CD4-positive, alpha-beta T cell treated with Interleukin-10 for 1 hour (primary cell): ENCODE measurements around the gene CENPM.

Source experiments
- DNase-seq: peaks from one replicate; pipeline ENCODE4 v3.0.0-alpha.2; 2020

CENPM gene, protein sequence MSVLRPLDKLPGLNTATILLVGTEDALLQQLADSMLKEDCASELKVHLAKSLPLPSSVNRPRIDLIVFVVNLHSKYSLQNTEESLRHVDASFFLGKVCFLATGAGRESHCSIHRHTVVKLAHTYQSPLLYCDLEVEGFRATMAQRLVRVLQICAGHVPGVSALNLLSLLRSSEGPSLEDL

DNA sequence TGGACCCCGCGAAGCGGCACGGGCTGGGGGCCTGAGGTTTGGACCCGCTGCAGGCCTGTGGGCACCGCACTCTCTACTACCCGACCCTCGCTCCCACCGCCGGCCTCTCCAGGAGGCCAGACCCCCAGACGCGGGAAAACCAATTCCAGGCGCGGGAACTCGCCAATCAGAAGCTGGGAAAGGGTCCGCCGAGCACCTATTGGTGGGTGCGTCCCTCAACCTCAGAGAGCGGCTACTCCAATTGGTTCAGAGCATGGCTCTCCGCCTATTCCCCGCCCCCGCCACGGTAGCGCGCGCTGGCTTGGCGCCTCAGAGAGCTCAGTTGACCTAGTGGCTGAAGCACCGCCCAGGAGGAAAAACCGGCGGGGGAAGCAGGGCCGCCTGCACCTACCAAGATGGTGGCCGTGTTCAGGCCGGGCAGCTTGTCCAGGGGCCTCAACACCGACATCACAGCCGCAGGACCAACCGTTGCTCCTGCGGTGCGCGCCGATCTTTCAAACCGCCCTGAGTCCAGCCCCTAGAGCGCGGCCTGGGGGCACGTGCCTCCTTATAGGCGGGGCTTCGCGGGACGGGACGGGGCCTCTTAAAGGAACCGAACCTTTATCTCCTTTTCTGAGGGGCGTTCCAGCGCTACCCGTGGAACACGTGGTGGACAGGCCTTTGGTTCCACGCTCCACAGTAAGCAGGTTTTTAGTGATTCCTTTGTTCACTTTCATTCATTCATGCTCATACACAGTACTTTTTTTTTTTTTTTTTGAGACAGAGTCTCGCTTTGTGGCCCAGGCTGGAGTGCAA lies at the start of gene CENPM:
CENPM (minus strand) TSS at position 524 of the 795 bp plus-strand sequence; CDS start at position 448, 76 bp downstream.
- DNase-seq, result peak; percentile 88

DNA sequence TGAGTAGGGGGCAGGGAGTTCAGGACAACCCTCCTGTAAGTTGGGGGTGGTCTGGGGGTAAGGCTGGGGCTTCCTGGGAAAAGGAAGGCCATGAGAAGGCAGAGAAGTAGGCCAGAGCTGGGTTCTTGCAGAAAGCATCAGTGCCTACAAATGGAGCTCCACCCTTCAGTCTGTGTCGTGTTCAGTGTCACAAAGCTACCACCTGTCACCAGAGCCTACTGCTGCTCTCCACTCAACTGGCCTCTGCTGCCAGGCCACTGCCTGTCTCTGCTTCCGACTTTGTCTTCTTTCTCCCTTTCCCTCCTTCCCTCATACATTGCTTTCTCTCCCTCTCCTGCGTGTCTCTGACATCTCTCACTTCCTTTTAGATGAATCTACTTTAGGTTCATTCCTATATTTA lies 48.3 kb upstream of the CENPM start:
- DNase-seq, result no peak

DNA sequence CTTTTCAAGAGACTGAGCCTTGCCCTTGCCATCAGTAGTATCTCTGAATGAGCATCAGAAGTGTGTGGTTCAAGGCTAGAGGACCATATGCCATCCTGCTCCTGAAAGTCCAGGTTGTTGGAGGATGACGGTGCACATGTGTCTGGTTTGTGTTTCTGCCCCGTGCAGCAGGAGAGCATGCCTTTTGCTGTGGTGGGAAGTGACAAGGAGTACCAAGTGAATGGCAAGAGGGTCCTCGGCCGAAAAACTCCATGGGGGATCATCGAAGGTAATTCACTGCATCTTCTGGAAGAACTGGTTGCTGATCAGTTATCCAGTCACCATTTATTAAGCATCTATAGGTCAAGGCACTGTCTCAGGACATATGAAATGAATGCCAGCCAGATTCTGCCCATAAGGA lies 45.5 kb upstream of the CENPM start:
- DNase-seq, result no peak

DNA sequence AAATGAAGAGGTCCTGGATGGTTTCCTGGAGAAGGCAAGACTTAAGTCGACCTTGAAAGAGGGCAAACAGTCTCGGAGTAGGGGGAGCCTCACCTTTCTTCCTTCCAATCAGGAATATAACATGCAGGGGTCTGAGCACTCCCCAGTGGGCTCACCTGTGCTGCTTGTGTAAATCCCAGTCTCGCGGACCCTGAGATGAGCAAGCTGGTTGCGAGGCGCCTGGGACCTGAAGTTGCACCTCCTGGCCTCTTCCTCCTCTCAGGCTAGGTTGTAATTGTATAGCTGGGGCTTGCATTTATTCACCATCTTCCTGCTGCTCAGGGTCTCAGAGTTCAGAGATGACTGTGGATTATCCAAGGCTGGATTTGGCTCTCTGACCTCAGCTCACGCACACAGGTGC lies 44.2 kb upstream of the CENPM start:
- DNase-seq, result no peak

DNA sequence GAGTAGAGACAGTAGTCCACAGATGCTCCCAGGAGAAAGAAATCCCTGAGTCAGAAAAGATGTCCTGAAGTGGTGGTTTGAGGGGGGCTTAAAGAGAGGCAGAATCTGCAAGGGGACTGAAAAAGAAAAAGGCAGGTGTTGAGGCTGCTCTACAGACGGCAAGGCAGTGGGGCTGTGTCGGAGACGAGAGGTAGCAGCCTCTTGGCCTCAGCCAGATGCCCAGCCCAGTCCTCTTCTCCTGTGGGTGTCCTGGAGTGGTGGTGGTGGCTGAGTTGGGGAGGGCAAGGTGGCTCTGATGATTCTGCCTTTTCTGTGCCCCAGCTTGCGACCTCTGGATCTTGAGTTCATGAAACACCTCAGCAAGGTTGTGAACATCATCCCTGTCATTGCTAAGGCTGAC lies 42.3 kb upstream of the CENPM start:
- DNase-seq, result no peak

DNA sequence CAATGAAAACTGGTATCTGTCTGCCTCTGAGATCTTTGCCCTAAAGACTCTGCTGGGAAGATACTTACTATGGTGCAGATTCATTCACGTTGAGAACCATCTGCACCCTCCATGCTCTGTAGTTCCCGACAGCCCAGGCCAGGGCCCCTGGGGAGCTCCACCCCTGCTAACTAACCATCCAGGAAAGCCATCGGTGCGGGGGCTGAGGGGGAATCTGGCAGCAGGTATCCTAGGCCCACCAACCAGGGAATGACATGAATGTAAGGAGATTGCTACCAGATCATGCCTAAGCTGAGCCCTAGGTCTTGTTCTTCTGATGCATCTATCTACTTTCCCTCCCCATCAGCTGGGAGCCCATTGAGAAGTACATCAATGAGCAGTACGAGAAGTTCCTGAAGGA lies 40.3 kb upstream of the CENPM start:
- DNase-seq, result no peak

DNA sequence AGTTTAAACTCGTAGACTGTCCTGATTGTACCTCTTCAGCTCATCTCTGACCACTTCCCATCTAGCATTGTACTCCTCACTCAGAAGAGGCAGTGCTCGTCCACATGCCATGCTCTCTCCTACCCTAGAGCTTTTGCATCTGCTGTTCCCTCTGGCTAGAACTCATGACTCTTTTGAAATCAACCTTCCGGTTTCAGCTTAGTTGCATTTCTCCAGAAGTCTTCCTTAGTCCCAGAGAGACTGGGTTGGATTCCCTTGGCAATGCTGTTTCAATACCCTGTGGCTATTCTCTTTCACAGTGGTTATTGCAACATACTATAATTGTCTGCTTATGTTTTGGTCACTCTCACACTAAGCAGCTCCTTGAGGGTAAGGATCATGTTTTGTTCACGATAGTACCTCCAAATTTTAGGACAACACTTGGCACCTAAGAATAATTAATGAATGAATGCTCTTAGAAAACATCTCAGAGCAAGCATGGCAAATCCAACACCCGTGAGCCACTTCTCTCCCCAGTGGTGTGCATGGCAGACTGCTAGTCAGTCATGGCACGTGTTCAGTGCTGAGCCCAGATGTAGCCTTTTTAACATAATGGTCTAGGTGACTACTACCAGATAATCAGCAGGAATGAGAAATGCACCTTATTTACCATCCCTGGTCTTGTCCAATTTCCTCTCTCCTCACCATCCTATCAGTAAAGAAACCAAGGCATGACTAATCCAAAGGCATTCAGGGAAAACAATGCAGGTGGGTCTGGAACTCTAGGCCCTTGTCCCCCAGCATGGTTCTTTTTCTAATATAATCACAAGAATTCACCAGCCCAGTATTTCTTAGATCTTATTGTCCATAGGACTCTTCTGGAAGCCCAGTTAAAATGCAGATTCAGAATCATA lies 36.8 kb upstream of the CENPM start:
- no peak for DNase-seq

DNA sequence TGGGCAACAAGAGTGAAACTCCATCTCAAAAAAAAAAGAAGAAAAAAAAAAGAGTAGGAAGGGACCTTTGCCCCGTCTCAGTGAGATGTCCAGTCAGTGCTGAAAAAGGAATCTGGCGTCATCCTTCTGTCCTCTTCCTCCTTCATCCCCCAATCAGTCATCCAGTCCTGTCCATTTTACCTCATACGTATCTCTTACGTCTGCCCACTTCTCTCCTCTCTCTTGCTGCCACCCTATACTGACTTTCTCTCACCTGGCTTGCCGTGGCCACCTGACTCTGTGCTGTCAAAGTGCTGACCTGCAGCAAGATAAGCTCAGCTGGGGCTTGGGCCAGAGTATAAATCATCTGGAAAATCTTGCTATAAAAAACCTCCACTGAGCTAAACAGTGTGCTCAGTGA lies 35.9 kb upstream of the CENPM start:
- DNase-seq, result no peak

DNA sequence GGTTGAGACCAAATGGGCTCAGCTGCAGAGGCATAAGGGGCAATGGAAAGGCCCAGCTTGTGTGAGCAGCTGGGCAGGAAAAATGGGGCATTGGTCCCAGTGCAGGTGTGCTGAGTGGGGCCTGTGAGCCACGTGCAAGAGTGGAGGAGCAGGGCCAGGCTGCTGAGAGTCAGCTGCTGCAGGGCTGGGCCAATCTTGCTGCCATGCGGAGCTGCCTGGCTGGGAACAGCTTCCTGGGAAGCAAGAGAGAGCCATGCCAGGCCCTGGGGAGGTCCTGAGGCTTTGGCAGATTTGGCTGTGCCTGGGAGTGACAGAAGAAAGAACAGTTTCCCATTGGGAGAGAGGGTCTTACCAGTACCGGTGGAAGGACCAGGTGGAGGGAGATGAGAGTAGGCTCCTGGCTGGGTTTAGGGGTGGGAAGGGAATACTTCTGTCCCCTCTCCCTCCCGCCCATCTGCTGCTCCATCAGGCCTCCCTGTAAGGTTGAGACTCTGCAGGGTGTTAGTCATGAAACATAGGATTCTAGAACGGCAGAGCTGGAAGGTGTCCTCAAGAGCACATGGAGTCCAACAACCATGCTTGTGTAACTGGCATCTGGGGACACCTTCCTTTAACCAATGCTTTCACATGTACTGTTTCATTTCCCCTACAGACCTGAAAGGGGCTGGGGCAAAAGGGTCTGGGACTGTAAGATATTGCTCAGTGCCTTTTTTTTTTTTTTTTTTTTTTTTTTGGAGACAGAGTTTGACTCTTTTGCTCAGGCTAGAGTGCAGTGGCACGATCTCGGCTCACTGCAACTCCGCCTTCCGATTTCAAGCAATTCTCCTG lies 32.7 kb upstream of the CENPM start:
- no peak for DNase-seq

DNA sequence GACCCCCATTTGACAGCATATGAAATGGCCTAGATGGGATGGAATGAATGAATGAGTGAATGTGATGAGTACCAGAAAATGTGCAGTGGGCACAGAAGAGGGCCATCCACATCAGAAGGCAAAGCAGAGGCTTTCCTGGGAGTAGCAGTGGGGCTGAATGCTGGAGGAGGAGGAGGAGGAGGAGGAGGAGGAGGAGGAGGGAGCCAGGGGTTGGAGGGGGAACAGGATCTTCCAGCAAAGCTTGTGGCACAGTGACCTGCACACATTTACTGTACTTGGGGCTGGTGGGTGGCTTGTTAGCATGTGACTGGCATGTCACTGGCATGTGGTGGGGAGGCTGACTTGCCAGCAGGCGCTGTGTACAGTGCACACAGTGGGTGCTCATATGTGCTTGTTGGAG lies 31.8 kb upstream of the CENPM start:
- DNase-seq, result no peak

DNA sequence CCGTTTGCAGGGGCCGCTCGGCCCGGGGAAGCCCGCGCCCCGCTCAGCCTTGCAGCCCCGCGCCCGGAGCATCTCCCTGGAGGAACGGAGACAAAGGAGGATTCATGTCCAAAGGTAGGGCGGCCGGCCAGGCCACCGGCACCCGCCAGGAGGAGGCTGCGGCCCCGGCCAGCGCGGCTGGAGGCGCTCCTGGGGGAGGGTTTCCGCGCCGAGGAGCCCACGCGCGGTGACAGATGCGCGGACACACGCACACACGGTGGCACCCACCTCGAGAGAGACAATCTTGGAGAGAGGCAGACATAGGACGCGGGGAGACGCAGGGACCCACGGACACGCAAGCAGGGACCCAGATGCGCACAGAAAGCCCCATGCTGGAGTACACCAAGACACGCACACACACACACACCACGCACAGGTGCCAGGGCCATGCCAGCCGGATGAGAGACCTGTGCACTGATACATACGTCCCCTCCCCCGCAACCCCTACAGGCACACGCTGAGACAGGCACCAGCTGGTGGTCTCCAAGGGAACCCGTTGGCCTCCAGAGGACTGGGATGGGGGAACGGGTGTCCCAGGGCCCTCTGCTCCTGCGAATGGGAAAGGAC lies 30.1 kb upstream of the CENPM start:
- DNase-seq, result no peak

DNA sequence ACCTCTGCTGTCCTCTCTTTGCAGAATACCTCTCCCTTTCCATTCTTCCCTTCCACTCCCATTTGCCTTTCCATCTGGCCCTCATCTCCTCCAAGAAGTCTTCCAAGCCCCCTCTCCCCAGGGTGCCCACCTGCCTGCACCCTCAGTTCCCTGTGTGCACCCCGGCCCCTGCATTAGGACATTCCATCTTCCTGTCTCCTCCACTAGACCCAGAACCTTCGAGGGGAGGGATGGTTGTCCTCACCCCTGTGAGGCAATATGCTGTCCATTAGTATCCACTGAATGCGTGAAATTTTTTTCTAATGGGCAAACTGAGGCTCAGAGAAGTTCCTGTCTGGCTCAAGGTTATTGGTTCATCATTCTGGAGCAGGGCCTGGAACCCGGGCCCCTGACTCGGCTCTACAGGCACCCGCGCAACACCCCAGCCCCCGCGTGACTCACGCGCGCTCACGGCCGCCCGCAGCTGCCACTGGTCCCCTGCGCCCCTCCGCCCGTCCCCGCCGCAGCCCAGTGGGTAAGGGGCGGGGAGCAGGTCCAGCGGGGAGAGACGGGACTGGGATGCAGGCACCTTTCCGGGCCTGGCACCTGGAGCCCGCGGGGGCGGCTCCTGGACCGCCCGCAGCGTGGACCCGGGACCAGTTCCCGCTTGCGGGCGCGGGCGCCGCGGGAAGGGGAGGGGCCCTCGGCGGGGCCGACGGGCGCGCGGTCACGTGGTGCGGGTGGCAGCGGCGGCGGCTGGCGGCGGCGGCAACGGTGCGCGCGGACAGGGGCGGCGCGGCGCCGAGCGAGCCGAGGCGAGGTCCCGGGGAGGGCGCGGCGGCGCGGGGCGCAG lies 29.3 kb upstream of the CENPM start:
- peak; percentile 48 for DNase-seq

DNA sequence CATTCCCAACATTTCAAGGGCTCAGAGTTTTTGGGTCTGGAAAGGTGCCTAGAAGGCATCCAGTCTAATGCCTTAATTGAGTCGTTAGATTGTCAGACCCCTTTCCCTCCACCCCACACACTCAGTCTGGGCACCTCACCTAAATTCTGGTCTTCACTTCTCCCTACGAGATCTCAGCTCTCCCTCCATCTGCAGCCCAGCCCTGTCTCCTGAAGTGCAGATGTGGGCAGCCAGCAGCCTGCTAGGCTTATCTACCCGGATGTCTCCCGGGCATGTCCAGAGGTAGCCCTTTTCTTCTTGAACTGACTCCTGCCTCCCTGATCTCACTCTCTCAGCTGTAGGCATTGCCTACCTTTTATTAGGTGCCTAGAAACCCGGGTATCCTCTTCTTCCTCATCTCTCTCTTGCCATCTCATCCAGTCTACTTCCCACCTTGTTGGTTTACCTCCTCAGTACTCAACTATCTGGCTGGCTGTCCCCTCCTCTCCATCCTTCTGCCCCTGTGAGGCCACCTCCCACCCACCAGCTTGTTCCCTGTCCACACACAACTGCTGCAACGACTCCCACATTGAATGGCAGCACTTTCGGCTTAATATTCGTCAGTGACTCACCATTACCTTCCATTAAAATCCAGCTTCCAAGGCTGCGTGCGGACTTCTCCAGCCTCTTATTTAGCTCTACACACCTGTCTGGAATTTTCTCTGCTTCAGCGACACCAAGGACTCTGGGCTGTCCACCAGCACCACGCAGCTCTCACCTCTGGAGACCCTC lies 28.5 kb upstream of the CENPM start:
- no peak for DNase-seq

DNA sequence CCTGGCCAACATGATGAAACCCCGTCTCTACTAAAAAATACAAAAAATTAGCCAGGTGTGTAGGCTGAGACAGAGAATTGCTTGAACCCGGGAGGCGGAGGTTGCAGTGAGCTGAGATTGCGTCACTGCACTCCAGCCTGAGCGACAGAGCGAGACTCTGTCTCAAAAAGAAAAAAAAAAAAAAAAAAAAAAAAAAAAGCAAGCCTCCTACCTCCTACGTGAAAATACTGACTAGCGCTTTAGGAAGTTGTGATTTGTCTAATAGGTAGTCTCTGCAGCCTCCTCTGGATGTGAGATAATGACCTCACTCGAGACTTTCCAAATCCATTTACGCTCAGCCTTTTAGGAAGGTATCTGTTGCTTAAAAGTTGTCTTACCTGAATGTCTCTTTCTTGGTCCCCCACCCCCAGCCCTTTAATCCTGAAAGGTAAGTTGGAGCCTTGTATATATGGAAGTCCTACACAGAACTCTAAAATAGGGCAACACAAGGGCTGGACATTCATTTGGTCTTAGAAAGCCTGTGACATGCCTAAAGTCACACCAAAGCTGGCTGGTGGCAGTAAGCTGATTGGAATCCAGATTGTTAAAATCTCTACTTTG lies 27.8 kb upstream of the CENPM start:
- no peak for DNase-seq

DNA sequence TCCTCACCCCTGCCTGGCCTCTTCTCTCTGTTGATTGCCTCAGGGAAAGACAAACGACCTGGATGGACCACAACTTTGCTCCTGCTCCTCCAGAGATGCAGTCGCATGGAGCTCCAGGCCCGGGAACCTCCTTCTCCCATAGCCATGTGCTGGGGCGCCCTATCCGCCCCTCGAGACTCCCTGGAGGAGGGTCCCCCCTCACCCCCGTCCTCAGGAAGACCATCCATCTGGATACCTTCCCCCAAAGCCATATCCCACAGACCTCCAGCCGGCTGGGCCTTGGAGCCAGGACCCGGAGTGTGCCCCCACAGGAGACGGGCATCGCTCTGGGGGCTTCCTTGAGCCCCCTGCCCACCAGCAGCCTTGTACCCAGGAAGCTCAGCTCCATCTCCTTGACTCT lies 24.5 kb upstream of the CENPM start:
- DNase-seq, result no peak

DNA sequence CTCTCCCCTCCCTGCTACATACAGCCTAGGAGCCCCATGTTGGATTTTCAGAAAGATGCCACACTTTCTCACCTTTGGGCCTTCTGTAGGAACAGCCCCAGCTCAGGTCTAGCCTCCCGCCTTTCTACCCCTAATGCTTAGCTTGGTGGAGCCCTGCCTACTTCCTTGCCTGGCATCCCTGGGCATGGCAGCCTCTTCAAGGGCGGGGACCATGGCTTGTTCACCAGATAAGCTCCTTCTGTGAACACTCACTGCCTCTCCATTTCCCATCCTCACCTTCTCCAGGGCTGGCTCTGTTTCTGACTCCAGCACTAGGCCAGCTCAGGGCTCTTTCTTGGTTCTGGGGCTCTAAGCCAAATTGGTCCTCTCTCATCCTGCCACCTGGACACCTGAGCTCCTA lies 23.6 kb upstream of the CENPM start:
- DNase-seq, result no peak

DNA sequence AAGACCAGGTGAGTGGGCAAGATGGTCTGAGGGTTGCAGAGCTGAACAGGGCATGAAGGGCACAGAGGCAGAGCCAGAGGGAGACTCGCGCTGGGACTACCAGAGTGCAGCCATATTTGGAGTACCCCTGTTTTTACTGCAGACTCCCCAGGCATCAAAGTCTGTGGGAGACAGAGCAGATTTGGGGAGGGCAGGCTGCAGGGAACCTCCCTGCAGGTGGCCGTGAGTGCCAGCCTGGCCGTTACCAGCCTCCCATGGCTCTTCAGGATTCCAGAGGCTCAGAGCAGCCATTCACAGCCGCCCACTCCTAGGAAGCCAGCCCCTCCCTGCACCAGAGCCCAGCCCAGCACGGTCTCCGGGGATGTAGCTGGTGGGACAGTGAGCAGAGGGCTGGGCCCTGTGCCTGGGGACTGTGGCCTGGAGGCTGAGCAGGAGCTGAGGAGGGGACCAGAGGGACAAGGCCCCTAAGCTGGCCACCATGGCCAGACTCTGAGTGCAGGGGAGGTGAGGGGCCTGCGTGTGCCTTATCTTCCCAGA lies 22.2 kb upstream of the CENPM start, which contains the start of gene SEPTIN3:
SEPTIN3 (plus strand) TSS at position 334 of the 537 bp plus-strand sequence. CDS start 2,050 bp downstream, outside the sequence.
- DNase-seq, result no peak

DNA sequence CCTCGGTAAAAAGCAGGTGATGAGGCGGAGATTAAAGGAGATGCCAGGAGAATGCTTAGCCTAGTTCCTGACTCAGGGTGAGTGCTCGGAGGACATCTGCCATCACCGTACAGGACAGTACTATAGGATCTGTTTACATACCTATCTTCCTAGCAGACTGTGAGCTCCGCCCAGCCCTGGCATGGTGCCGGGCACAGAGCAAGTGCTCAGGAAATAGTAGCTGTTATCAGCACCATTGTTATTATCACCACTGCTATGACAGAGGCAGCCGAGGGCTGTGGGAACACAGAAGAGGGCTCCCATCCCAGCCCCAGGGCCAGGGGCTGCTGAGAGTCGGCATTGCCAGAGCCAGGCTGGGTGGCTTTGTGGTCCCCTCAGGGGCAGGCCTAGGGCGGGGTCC lies 21.6 kb upstream of the CENPM start:
- no peak for DNase-seq

DNA sequence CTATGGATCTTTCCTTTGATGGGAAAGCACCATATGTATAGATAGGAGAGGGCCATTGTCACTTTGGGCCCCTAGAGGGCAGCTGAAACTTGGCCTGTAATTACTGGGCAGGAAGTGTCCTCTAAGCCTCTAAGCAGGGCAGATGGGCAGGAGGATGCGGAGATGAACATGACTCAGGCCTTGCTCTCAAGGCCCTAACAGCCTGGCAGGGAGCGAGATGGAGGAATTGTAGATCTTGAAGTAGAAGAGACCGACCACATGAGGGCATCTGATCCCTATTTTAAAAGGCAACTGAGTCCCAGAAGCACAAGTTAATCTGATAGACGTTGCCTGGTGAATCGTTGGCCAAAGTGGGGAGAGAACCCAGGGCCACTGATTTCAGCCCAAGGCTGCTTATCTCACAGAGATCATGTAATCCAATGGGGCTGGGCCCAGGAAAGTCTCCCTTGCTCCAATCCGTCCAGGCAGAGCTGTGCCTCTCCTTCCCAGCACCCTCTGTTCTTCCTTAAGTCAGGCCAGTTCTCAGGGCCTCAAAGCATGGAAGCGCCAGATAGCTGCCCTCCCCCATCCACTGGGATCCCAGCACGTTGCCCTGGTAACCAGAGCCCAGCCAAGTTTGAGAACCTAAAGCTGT lies 19.8 kb upstream of the CENPM start:
- DNase-seq, result peak; percentile 67
